Right lobe of liver (tissue), 6 donors: Measurements from ENCODE around the gene RMDN3. TPM values are rescaled to one million over a fixed set of nuclear protein-coding genes. Genes with fewer than 3 reads are reported as not detected.

ENCODE experiments used
- ATAC-seq, 4 donors: fragments of 200-7000 bp; cut with Tn5 transposase; one replicate each; pipeline ENCODE4 v1.9.1; 2020; ENCODE audit warnings: mild to moderate bottlenecking in 4 of 4, moderate library complexity in 4 of 4
- DNase-seq, 3 donors: peaks; one replicate each; pipeline ENCODE4 v3.0.0-alpha.2; 2020
- H3K27ac ChIP-seq, 3 donors: fragments of 200-600 bp; one replicate each; pipeline ENCODE4 v1.8.0; 2022
- H3K27me3 ChIP-seq, 2 donors: fragments of 200-600 bp; one replicate each; pipeline ENCODE4 v1.8.0; 2022
- H3K36me3 ChIP-seq, 4 donors: fragments of 200-600 bp; sonication (generic) in 1 of 4; one replicate each; pipeline versions ENCODE4 v1.5.1 to v1.8.0; 2017 to 2022; ENCODE audit warnings: control low read depth in 1 of 4
- H3K4me1 ChIP-seq, 4 donors: fragments of 200-600 bp; sonication (generic) in 1 of 4; one replicate each; pipeline versions ENCODE4 v1.5.1 to v1.8.0; 2017 to 2022; ENCODE audit warnings: control low read depth in 1 of 4
- H3K4me3 ChIP-seq, 3 donors: fragments of 200-600 bp; one replicate each; pipeline ENCODE4 v1.8.0; 2022
- H3K9me3 ChIP-seq, 4 donors: fragments of 200-600 bp; sonication (generic) in 1 of 4; one replicate each; pipeline versions ENCODE4 v1.5.1 to v1.8.0; 2017 to 2022; ENCODE audit warnings: control low read depth in 1 of 4
- CTCF ChIP-seq, 4 donors: fragments of 200-600 bp in 3 of 4; fragments of 450-650 bp in 1 of 4; IDR thresholded peaks; one replicate each; pipeline versions ENCODE4 v1.5.1 to v1.8.0; 2016 to 2022; ENCODE audit warnings: antibody characterized with exemption in 4 of 4, mild to moderate bottlenecking in 2 of 4
- POLR2A ChIP-seq: fragments of 450-650 bp; IDR thresholded peaks from one replicate; pipeline ENCODE4 v1.6.1; 2017; ENCODE audit warnings: antibody characterized with exemption, mild to moderate bottlenecking
- WGBS: methylation state at CpG from one replicate; pipeline ENCODE4 v1.1.6; 2018; ENCODE audit warnings: low coverage, low lambda C conversion rate; ENCODE audit not compliant: insufficient coverage; ENCODE audit errors: missing lambda C conversion rate; 5-methylcytosine and 5-hydroxymethylcytosine counted together
- intact Hi-C, 2 donors: fragments of 100-400 bp; cut with DNase I; formaldehyde crosslinking; loops; one replicate each; pipeline versions ENCODE4 v1.11.2 to v1.14.1; 2022
- total RNA-seq, 6 experiments: library from RNA; depleted of rRNA in 2 of 6; stranded (reverse); fragments of >200 nt in 2 of 6; fragmentation: NEBNext Ultra II Directional in 3 of 6; extraction: Animal tissue kit (Norgen Biotek cat#: 25700) in 3 of 6; gene quantifications; one replicate each; pipeline versions ENCODE4 v1.1.0 to v1.2.4, GENCODE V29; 2016 to 2023
- donor health status: DM: no; HTN: yes; CAD: no.
- donor health status: DM: no; HTN: no; CAD: no.
- donor health status: DM: no; HTN: no; CAD: no.
- donor health status: DM: no; HTN: yes; CAD: no.
- donor health status: DM: no; HTN: yes; CAD: no.

The RMDN3 gene
- total RNA-seq, 6 experiments from 2014 or later: 25.3 to 38.5 (median 29.5) TPM

GRCh38 chr15:40785814-40786213 is 30.8 kb upstream of the RMDN3 start:
- WGBS: 59% methylated on average over 2 of the region's 2 CpGs
- intact Hi-C loops: no loop called here
- peak overlapping the region in 2 of 3 donors; percentile 13 to 31 for H3K27ac ChIP-seq

GRCh38 chr15:40785164-40785563 is 30.1 kb upstream of the RMDN3 start:
- H3K4me3 ChIP-seq: no peak overlapping the region
- H3K9me3 ChIP-seq: no peaks in the 10 kb centered on the region
- H3K36me3 ChIP-seq: no peaks in the 10 kb centered on the region
- DNase-seq: no peak
- H3K27ac ChIP-seq: peak overlapping the region in 2 of 3 donors; percentile 5 to 31
- peaks cover 0 to 19% (median 7%) of the 10 kb centered on the region in 4 donors for H3K4me1 ChIP-seq
- peak; percentile 8 to 36 (median 28) for TF ChIP-seq CTCF (IDR thresholded peaks at IDR 0.05)
- no peak for TF ChIP-seq POLR2A
- H3K27me3 ChIP-seq: no peaks in the 10 kb centered on the region
- 56% methylated on average over 3 of the region's 3 CpGs for WGBS
- intact Hi-C loops: no loop called here
- peak in 3 of 4 donors; percentile 18 to 42 (median 36) for ATAC-seq

More at GRCh38 chr15:40785814-40786213, 30.8 kb upstream of the RMDN3 start:
- Histone ChIP-seq H3K4me3 (no peak overlapping the region), H3K27me3 (no peaks in the 10 kb centered on the region), H3K9me3 (no peaks in the 10 kb centered on the region), H3K36me3 (no peaks in the 10 kb centered on the region), H3K4me1 (peaks cover 0 to 19% (median 7%) of the 10 kb centered on the region in 4 donors)
- TF ChIP-seq CTCF (IDR thresholded peaks at IDR 0.05) (no peak), POLR2A (no peak)
- ATAC-seq (peak in 1 of 4 donors; percentile 17), DNase-seq (peak in 1 of 3 donors; percentile 2)

DNA sequence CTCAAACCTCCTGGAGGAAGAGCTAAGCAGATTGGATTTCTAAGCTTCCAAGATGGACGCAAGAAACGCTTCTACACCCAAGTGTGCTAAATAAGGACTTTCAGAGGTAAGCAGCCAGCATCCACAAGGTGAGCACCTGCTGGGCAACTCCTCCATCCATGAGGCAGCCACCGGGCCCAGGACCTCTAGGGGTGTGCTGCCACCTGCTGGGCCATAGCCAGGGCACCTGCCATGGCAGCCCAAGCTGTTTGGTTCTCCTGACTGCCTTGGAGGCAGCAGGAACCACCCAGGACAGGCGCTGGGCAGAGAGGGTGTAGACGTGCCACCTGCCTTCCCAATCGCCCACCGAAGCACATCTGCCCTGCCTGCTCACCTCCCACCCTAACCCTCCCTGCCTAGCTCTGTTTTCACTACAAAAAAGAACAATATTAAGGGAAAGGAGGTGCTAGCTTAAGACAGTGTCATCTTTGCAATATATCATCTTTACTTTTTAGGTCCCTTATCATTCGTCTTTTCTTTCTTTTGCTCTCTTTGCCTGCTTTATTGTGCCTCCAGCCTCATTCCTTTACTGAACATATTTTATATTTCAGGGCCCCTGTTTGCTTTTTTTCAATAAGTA is 27.7 kb upstream of the RMDN3 start:
- H3K4me1 ChIP-seq: peaks cover 0 to 15% (median 7%) of the 10 kb centered on the region in 4 donors
- no peaks in the 10 kb centered on the region for H3K9me3 ChIP-seq
- TF ChIP-seq CTCF (IDR thresholded peaks at IDR 0.05) (peak; percentile 72 to 92 (median 85)), POLR2A (no peak)
- ATAC-seq (peak; percentile 94 to 98 (median 96)), DNase-seq (peak; percentile 81 to 86 (median 84))
- H3K36me3 ChIP-seq: peaks cover 0 to 20% (median 10%) of the 10 kb centered on the region in 4 donors
- intact Hi-C loops: no loop called here
- no peaks in the 10 kb centered on the region for H3K27me3 ChIP-seq
- 26% methylated on average over 3 of the region's 8 CpGs for WGBS
- no peak overlapping the region for H3K4me3 ChIP-seq
- no peak overlapping the region for H3K27ac ChIP-seq

GRCh38 chr15:40776537-40777141 is 21.6 kb upstream of the RMDN3 start:
- Histone ChIP-seq H3K4me1 (peaks cover 0 to 27% (median 12%) of the 10 kb centered on the region in 4 donors), H3K36me3 (peaks cover 0 to 57% (median 15%) of the 10 kb centered on the region in 4 donors), H3K4me3 (peak overlapping the region in 1 of 3 donors; percentile 2), H3K9me3 (no peaks in the 10 kb centered on the region), H3K27ac (peak overlapping the region in 2 of 3 donors; percentile 53 to 74), H3K27me3 (no peaks in the 10 kb centered on the region)
- peak; percentile 79 to 90 (median 87) for DNase-seq
- ATAC-seq: peak; percentile 91 to 98 (median 96)
- WGBS: 31% methylated on average over 7 of the region's 11 CpGs
- TF ChIP-seq CTCF (IDR thresholded peaks at IDR 0.05) (peak in 1 of 4 donors; percentile 10), POLR2A (no peak)
- intact Hi-C loops: no loop called here
